Muscle layer of colon (tissue), 2 donors: ENCODE measurements around the gene APBB2.

Experiments used
- H3K27ac ChIP-seq: one replicate; pipeline ENCODE4 v1.7.0; 2013; ENCODE audit warnings: low read depth, mild to moderate bottlenecking, low read length, moderate library complexity
- H3K27me3 ChIP-seq, 2 donors: one replicate each; pipeline ENCODE4 v1.7.0; 2013; ENCODE audit warnings: low read length in 2 of 2, mild to moderate bottlenecking in 2 of 2; ENCODE audit not compliant: insufficient read depth in 2 of 2, control insufficient read depth in 1 of 2
- H3K36me3 ChIP-seq: one replicate; pipeline ENCODE4 v1.7.0; 2013; ENCODE audit warnings: mild to moderate bottlenecking, low read length; ENCODE audit not compliant: insufficient read depth
- H3K4me1 ChIP-seq: one replicate; pipeline ENCODE4 v1.7.0; 2013; ENCODE audit warnings: mild to moderate bottlenecking, low read length; ENCODE audit not compliant: insufficient read depth
- H3K4me3 ChIP-seq, 2 donors: one replicate each; pipeline ENCODE4 v1.7.0; 2013; ENCODE audit warnings: low read length in 2 of 2, low read depth in 1 of 2, mild to moderate bottlenecking in 1 of 2, moderate library complexity in 1 of 2
- H3K9ac ChIP-seq: one replicate; pipeline ENCODE4 v1.7.0; 2013; ENCODE audit warnings: low read length
- H3K9me3 ChIP-seq: one replicate; pipeline ENCODE4 v1.7.0; 2013; ENCODE audit warnings: mild to moderate bottlenecking, low read length
- donor health status: abdominal sarcoma.
- donor health status: Adenocarcinoma of cecum.

The APBB2 gene

GRCh38 chr4:40890764-40891163, 323.6 kb downstream of the APBB2 start:
- H3K9ac ChIP-seq, result no peak overlapping the region
- no peaks in the 10 kb centered on the region for H3K9me3 ChIP-seq
- no peak overlapping the region for H3K27ac ChIP-seq
- no peaks in the 10 kb centered on the region for H3K4me1 ChIP-seq
- H3K36me3 ChIP-seq, result peaks cover 28% of the 10 kb centered on the region
- H3K27me3 ChIP-seq, result no peaks in the 10 kb centered on the region
- H3K4me3 ChIP-seq, result no peak overlapping the region

DNA sequence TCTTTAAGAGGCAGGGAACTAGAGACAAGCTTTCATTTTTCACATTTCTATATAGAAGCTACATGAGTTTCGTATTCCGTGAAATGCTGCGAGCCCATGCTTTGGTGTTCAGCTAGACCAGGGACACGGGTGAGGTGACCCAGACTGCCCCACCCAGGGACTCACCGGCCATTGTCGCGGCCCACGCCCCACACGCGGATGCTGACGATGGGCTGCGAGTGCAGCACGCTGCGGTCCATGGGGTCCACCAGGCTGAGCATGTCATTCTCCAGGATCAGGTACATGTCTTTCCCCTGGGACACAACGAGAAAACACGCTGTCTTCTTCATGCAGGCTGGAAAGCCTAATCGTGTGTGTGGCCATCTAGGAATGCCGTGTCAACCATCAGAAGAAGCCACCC, 324.1 kb downstream of the APBB2 start:
- Histone ChIP-seq H3K4me1 (no peaks in the 10 kb centered on the region), H3K9me3 (no peaks in the 10 kb centered on the region), H3K27ac (no peak overlapping the region), H3K36me3 (peaks cover 28% of the 10 kb centered on the region), H3K9ac (no peak overlapping the region), H3K27me3 (no peaks in the 10 kb centered on the region), H3K4me3 (no peak overlapping the region)

- Histone ChIP-seq H3K36me3 (peaks cover 28% of the 10 kb centered on the region), H3K9me3 (no peaks in the 10 kb centered on the region), H3K27me3 (no peaks in the 10 kb centered on the region), H3K4me3 (no peak overlapping the region), H3K9ac (no peak overlapping the region), H3K27ac (no peak overlapping the region), H3K4me1 (no peaks in the 10 kb centered on the region)
These were observed 325.4 kb downstream of the APBB2 start for GRCh38 chr4:40888933-40889332.

DNA sequence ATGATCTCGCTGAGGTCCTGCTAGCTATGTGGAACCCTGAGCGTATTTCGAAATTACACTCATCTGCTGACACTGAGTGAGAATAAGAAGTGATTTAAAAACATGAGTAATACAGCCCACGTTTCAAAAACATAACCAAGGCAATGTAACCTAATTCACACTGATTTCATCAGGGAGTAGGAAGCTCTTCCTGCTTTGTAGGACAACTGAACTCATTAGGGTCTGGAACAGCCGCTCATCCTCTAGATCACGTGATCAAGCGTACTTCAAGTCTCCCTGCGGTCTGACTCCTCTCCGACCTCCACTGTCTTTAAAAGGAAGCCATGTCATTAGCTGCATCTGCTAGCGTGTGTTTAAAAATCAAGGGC, 326.6 kb downstream of the APBB2 start:
- Histone ChIP-seq H3K27ac (no peak overlapping the region), H3K9me3 (no peaks in the 10 kb centered on the region), H3K4me3 (no peak overlapping the region), H3K27me3 (no peaks in the 10 kb centered on the region), H3K4me1 (no peaks in the 10 kb centered on the region), H3K9ac (no peak overlapping the region), H3K36me3 (peaks cover 20% of the 10 kb centered on the region)

DNA sequence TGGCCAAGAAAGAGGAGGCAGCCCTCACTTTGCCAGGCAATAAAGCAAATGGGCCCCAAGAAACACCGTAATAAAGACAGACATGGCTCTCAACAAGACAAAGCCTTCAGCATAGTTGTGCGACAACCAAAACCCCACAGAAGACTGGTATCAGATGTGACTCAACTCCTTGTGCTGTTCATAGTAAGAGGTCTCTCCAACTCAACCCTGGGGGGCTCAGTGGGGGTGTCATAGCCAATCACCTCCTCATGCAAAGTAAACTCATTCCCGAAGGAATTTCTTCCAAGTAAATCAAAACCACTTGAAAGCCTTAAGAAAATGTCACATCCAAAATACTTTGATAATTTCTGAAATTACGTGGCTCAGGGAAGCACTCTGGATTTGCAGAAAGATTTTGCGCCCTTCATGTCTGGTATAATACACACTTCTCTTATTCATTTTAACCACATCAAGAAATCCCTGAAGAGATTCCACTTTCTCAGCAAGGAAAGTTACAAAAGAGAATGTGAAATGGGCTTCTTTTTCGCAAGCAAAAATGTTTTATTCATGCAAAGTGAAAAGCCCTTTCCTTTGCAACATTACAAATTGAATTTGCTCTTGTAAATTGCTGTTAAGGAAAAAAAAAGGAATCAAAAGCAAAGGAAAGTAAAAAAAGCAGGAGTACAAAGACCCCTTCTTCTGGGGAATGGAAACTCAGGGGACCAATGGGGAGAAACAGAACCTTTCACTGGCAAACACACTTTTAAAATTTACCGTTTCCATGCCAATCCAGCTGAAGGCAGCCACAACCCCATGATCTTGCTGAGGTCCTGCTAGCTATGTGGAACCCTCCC, 327.2 kb downstream of the APBB2 start:
- H3K4me3 ChIP-seq, result no peak overlapping the region
- no peaks in the 10 kb centered on the region for H3K9me3 ChIP-seq
- H3K4me1 ChIP-seq, result no peaks in the 10 kb centered on the region
- peaks cover 14% of the 10 kb centered on the region for H3K36me3 ChIP-seq
- no peak overlapping the region for H3K27ac ChIP-seq
- H3K27me3 ChIP-seq, result no peaks in the 10 kb centered on the region
- H3K9ac ChIP-seq, result no peak overlapping the region

DNA sequence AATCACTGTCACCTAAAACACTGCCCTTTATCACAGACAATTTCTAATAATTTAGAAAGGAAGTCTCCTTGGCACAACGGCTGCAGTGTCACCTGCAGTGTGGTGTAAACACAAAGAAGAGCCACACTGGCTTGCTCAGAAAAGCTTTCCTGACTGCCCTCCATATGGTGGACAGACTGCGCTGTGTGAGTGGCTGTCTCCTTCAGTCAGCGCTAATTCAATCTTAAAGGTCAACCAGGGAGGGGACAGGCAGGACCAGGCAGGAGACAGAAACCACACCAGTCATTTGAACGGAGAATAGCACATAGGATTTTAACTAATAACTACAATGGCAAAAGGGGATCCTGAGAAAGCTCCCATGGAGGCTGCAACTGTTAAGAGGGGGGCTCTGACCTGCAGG, 332.5 kb downstream of the APBB2 start:
- Histone ChIP-seq H3K27me3 (no peaks in the 10 kb centered on the region), H3K9ac (no peak overlapping the region), H3K36me3 (peaks cover 8% of the 10 kb centered on the region), H3K27ac (no peak overlapping the region), H3K4me3 (no peak overlapping the region), H3K4me1 (no peaks in the 10 kb centered on the region), H3K9me3 (no peaks in the 10 kb centered on the region)

- Histone ChIP-seq H3K36me3 (peaks cover 8% of the 10 kb centered on the region), H3K27me3 (no peaks in the 10 kb centered on the region), H3K4me3 (no peak overlapping the region), H3K4me1 (no peaks in the 10 kb centered on the region), H3K27ac (no peak overlapping the region), H3K9me3 (no peaks in the 10 kb centered on the region), H3K9ac (no peak overlapping the region)
These were observed 333.2 kb downstream of the APBB2 start for GRCh38 chr4:40881096-40881495.

- Histone ChIP-seq H3K27me3 (no peaks in the 10 kb centered on the region), H3K27ac (no peak overlapping the region), H3K9ac (no peak overlapping the region), H3K36me3 (peaks cover 8% of the 10 kb centered on the region), H3K9me3 (no peaks in the 10 kb centered on the region), H3K4me3 (no peak overlapping the region), H3K4me1 (no peaks in the 10 kb centered on the region)
These were observed 335.7 kb downstream of the APBB2 start for GRCh38 chr4:40878548-40879055.

DNA sequence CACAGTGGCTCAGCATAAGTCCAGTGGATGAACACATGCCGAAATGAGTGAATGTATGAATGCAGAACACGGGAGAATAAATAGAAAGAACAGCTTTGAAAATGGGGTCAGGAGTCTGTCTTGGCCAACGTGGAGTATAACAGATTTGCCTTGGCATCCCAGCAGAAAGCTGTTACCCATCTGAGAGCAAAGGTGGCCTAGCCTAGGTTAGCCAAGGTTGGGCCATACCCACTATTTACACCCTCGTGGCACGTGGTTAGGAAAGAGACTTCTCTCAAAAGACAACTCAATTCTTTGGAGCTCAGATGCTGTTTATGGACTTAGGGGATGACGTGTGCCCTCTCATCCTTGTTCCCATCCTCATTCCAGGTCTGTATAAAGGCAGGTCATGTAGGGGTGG, 337.3 kb downstream of the APBB2 start:
- H3K36me3 ChIP-seq, result peaks cover 8% of the 10 kb centered on the region
- no peaks in the 10 kb centered on the region for H3K27me3 ChIP-seq
- H3K9me3 ChIP-seq, result no peaks in the 10 kb centered on the region
- H3K9ac ChIP-seq, result no peak overlapping the region
- H3K4me1 ChIP-seq, result no peaks in the 10 kb centered on the region
- no peak overlapping the region for H3K4me3 ChIP-seq
- no peak overlapping the region for H3K27ac ChIP-seq

DNA sequence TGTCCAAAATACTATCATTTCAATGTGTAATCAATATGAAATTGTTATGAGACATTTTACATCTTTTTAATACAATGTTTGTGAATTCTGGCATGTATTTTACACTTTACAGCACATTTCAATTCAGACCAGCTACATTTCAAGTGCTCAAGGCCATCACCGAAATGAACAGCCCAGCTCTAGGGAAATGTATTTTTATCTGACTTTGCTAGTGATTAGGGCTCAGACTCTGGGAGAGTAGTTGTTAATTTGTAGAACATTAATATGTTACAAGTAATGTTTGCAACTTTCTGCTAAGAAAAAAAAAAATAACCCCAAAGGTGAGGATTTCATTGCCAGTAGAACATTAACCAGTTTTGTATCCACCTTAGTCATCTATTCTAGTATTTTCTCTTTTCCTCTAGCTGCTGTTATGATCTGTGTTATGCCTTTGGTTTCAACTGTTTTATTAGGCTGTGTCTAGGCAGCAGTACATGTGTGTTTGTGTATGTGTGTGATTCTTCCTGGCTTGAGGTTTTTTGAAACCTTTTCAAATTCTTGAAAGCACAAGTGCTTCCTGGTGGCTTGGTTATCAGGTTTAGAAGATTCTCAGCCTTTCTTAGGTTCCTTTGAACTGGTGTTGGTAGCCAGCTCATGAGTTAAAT, 338.7 kb downstream of the APBB2 start:
- Histone ChIP-seq H3K9ac (no peak overlapping the region), H3K4me1 (no peaks in the 10 kb centered on the region), H3K9me3 (no peaks in the 10 kb centered on the region), H3K27ac (no peak overlapping the region), H3K4me3 (no peak overlapping the region), H3K36me3 (peaks cover 4% of the 10 kb centered on the region), H3K27me3 (no peaks in the 10 kb centered on the region)

- H3K4me3 ChIP-seq, result no peak overlapping the region
- H3K9ac ChIP-seq, result no peak overlapping the region
- H3K36me3 ChIP-seq, result no peaks in the 10 kb centered on the region
- H3K4me1 ChIP-seq, result no peaks in the 10 kb centered on the region
- no peaks in the 10 kb centered on the region for H3K9me3 ChIP-seq
- no peaks in the 10 kb centered on the region for H3K27me3 ChIP-seq
- H3K27ac ChIP-seq, result no peak overlapping the region
These were observed 339.4 kb downstream of the APBB2 start for GRCh38 chr4:40874901-40875300.

- Histone ChIP-seq H3K9ac (no peak overlapping the region), H3K4me1 (no peaks in the 10 kb centered on the region), H3K9me3 (no peaks in the 10 kb centered on the region), H3K4me3 (no peak overlapping the region), H3K27ac (no peak overlapping the region), H3K36me3 (no peaks in the 10 kb centered on the region), H3K27me3 (no peaks in the 10 kb centered on the region)
These were observed 340.0 kb downstream of the APBB2 start for GRCh38 chr4:40874331-40874730.
